Neural cell (in vitro differentiated cells): ENCODE measurements around the gene EGLN2.

ENCODE experiments used
- EP300 ChIP-seq: fragments of 450-650 bp; conservative IDR thresholded peaks from 2 replicates; pipeline ENCODE4 v1.6.1; 2014; ENCODE audit warnings: antibody characterized with exemption, mild to moderate bottlenecking, moderate library complexity; ENCODE audit not compliant: poor library complexity, severe bottlenecking
- MXI1 ChIP-seq: fragments of 450-650 bp; conservative IDR thresholded peaks from 2 replicates; pipeline ENCODE4 v1.6.1; 2014; ENCODE audit warnings: antibody characterized with exemption, mild to moderate bottlenecking; ENCODE audit not compliant: poor library complexity, severe bottlenecking
- SMC3 ChIP-seq: fragments of 450-650 bp; conservative IDR thresholded peaks from 2 replicates; pipeline ENCODE4 v1.6.1; 2014; ENCODE audit warnings: antibody characterized with exemption, mild to moderate bottlenecking, moderate library complexity; ENCODE audit not compliant: poor library complexity
- TF ChIP-seq, protein P1 (sequence below): fragments of 450-650 bp; IDR thresholded peaks from 2 replicates; pipeline ENCODE4 v1.5.1; 2014; ENCODE audit warnings: antibody characterized with exemption, mild to moderate bottlenecking, moderate library complexity; ENCODE audit not compliant: poor library complexity, severe bottlenecking
- TF ChIP-seq, protein P2 (sequence below): IDR thresholded peaks from 2 replicates; pipeline ENCODE4 v1.6.1; 2012; ENCODE audit warnings: borderline replicate concordance

DNA sequence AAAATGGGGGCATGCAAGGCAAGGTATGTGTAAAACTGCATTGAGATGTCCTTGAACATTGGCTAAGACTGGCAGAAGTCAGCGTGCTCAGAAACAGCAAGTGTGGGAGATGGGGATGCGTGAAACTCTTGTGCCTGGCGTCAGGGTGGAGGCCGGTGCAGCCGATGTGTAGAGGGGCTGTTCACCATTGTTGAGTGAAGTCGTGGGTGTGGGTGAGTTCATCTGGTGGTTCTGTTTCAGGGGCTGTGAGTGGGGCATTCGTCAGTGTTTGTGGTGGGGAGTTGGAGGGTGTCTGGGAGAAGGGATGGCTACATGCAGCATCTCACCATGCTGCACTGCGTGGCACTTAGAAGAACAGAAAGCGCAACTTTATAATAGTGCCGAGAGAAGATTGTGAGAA, 35.0 kb upstream of the EGLN2 start:
- TF ChIP-seq, protein P1, sequence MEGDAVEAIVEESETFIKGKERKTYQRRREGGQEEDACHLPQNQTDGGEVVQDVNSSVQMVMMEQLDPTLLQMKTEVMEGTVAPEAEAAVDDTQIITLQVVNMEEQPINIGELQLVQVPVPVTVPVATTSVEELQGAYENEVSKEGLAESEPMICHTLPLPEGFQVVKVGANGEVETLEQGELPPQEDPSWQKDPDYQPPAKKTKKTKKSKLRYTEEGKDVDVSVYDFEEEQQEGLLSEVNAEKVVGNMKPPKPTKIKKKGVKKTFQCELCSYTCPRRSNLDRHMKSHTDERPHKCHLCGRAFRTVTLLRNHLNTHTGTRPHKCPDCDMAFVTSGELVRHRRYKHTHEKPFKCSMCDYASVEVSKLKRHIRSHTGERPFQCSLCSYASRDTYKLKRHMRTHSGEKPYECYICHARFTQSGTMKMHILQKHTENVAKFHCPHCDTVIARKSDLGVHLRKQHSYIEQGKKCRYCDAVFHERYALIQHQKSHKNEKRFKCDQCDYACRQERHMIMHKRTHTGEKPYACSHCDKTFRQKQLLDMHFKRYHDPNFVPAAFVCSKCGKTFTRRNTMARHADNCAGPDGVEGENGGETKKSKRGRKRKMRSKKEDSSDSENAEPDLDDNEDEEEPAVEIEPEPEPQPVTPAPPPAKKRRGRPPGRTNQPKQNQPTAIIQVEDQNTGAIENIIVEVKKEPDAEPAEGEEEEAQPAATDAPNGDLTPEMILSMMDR, result no peak
- TF ChIP-seq, protein P2, sequence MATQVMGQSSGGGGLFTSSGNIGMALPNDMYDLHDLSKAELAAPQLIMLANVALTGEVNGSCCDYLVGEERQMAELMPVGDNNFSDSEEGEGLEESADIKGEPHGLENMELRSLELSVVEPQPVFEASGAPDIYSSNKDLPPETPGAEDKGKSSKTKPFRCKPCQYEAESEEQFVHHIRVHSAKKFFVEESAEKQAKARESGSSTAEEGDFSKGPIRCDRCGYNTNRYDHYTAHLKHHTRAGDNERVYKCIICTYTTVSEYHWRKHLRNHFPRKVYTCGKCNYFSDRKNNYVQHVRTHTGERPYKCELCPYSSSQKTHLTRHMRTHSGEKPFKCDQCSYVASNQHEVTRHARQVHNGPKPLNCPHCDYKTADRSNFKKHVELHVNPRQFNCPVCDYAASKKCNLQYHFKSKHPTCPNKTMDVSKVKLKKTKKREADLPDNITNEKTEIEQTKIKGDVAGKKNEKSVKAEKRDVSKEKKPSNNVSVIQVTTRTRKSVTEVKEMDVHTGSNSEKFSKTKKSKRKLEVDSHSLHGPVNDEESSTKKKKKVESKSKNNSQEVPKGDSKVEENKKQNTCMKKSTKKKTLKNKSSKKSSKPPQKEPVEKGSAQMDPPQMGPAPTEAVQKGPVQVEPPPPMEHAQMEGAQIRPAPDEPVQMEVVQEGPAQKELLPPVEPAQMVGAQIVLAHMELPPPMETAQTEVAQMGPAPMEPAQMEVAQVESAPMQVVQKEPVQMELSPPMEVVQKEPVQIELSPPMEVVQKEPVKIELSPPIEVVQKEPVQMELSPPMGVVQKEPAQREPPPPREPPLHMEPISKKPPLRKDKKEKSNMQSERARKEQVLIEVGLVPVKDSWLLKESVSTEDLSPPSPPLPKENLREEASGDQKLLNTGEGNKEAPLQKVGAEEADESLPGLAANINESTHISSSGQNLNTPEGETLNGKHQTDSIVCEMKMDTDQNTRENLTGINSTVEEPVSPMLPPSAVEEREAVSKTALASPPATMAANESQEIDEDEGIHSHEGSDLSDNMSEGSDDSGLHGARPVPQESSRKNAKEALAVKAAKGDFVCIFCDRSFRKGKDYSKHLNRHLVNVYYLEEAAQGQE, result no peak
- TF ChIP-seq EP300 (no peak), MXI1 (no peak), SMC3 (no peak)
